Activated naive CD4-positive, alpha-beta T cell treated with anti-CD3 and anti-CD28 coated beads for 36 hours (primary cell): ENCODE results near the gene EIF2B1. TPM values are rescaled to one million over a fixed set of nuclear protein-coding genes. Genes with fewer than 3 reads are reported as not detected.
"Not testable (repeated sequence)": the region's sequence is repeated elsewhere in the genome, so short reads cannot be mapped to it uniquely, and the experiment has no call there.

Source experiments
- CTCF ChIA-PET: fragments of 350-600 bp; sonication (Branson Sonifier 250); formaldehyde crosslinking; loops from one replicate; lab custom pipeline; 2021; ENCODE audit warnings: antibody characterized with exemption; lab: Charles Lee
- DNase-seq: peaks from one replicate; pipeline ENCODE4 v3.0.0-alpha.2; 2020
- H3K27ac Mint-ChIP-seq: one replicate; pipeline ENCODE4 v1.8.0; 2021; ENCODE audit warnings: mild to moderate bottlenecking, mixed read lengths
- H3K27me3 Mint-ChIP-seq: one replicate; pipeline ENCODE4 v1.8.0; 2021; ENCODE audit warnings: low read depth, mixed read lengths
- H3K36me3 Mint-ChIP-seq: one replicate; pipeline ENCODE4 v1.8.0; 2021; ENCODE audit warnings: low read depth, mixed read lengths
- H3K4me1 Mint-ChIP-seq: one replicate; pipeline ENCODE4 v1.8.0; 2021; ENCODE audit warnings: low read depth, mixed read lengths
- H3K4me3 Mint-ChIP-seq: one replicate; pipeline ENCODE4 v1.8.0; 2021; ENCODE audit warnings: mild to moderate bottlenecking, moderate library complexity, mixed read lengths
- H3K9me3 Mint-ChIP-seq: one replicate; pipeline ENCODE4 v1.8.0; 2021; ENCODE audit warnings: mixed read lengths
- intact Hi-C: fragments of 100-400 bp; cut with micrococcal nuclease; formaldehyde crosslinking; loops from one replicate; pipeline ENCODE4 v1.15.1; 2023
- total RNA-seq, 2 experiments: library from RNA; stranded (reverse); gene quantifications; one replicate each; pipeline ENCODE4 v1.2.3, GENCODE V29; 2021

Gene EIF2B1
- total RNA-seq, 2 experiments from 2014 or later: 54.3 to 60.9 TPM

DNA sequence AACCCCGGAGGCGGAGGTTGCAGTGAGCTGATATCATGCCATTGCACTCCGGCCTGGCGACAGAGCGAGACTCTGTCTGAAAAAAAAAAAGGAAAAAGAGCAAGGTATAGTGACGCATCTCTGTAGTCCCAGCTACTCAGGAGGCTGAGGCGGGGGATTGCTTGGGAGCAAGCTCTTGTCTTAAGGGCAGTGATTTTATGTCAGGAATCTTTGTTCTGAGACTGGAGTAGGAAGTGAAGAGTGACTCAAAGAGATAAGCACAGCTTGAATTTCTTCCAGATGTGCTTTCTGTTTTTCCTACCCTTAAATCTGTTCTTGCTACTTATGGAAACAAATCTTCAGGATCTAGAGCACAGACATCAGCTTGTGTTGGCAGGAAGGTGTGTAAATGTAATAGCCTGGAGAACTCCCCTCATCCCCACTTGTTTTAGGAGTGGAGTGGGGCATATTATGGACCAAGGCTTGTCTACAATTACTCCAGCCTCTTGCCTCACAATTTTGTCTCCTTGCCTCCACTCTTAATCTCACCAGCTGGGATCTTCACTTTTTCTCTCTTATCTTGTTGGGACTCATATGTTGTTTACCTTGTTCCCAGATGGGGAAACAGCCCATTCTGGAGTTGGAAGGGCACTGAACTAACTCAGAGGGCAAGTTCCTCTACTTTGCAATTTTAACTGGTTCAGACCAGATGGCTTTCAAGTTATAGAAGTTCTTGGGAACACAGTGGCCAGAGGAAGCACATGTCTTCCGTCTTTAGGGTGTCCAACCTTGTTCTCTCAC lies 41.6 kb downstream of the EIF2B1 start:
- peak overlapping the region; percentile 25 for H3K27ac Mint-ChIP-seq
- intact Hi-C loops: no loop called here

DNA sequence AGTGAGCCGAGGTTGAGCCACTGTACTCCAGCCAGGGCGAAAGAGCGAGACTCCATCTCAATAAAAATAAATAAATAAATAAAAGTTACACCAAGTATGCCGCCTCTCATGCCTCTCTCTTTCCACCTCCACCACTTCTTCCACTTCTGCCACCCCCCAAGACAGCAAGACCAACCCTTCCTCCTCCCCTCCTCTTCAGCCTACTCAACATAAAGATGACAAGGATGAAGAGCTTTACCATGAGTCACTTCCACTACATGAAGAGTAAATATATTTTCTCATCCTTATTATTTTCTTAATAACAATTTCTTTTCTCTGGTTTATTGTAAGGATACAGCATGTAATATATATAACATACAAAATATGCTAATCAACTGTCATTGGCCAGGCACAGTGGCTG lies 52.7 kb downstream of the EIF2B1 start:
- intact Hi-C loops: loop anchor here (5.0 kb wide), 2 partner anchors 132 to 503 kb away; partner anchors contain the start of gene ATP6V0A2
- H3K4me1 Mint-ChIP-seq: peaks cover 22% of the 10 kb centered on the region
- H3K27ac Mint-ChIP-seq: no peak overlapping the region
- CTCF ChIA-PET: interaction anchor here (1.3 to 2.2 kb wide), 2 partner anchors 48 to 343 kb away, joined by 6 to 9 read pairs; no protein-coding TSS in a partner anchor
- H3K27me3 Mint-ChIP-seq: no peaks in the 10 kb centered on the region
- H3K9me3 Mint-ChIP-seq: no peaks in the 10 kb centered on the region
- no peak overlapping the region for H3K4me3 Mint-ChIP-seq
- no peaks in the 10 kb centered on the region for H3K36me3 Mint-ChIP-seq
- no peak for DNase-seq

More for the DNA sequence above, 41.6 kb downstream of the EIF2B1 start:
- H3K36me3 Mint-ChIP-seq: peaks cover 28% of the 10 kb centered on the region
- H3K4me3 Mint-ChIP-seq: no peak overlapping the region
- peaks cover 41% of the 10 kb centered on the region for H3K4me1 Mint-ChIP-seq
- no peaks in the 10 kb centered on the region for H3K9me3 Mint-ChIP-seq
- DNase-seq: no peak
- no peaks in the 10 kb centered on the region for H3K27me3 Mint-ChIP-seq
- CTCF ChIA-PET: interaction anchor here (1.1 to 1.3 kb wide), 2 partner anchors 9 to 27 kb away, joined by 4 read pairs; no protein-coding TSS in a partner anchor

DNA sequence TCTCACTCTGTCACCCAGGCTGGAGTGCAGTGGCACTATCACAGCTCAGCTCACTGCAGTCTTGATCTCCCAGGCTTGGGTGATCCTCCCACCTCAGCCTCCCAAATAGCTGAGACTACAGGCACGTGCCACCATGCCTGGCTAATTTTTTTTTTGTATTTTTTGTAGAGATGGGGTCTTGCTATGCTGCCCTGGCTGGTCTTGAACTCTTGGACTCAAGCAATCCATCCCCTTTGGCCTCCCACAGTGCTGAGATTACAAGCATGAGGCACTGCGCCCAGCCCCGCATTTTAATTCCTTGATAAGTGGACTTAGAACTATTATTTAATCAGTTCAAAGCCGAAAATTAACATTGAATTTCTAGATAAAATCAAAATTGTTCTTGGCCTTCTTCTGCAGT lies 54.7 kb downstream of the EIF2B1 start:
- peaks cover 14% of the 10 kb centered on the region for H3K4me1 Mint-ChIP-seq
- intact Hi-C loops, H3K27ac Mint-ChIP-seq, H3K36me3 Mint-ChIP-seq, H3K27me3 Mint-ChIP-seq, H3K9me3 Mint-ChIP-seq, H3K4me3 Mint-ChIP-seq, DNase-seq: not testable (repeated sequence)
- CTCF ChIA-PET: interaction anchor here (0.6 kb wide), 2 partner anchors 217 to 300 kb away, joined by 3 read pairs; no protein-coding TSS in a partner anchor

DNA sequence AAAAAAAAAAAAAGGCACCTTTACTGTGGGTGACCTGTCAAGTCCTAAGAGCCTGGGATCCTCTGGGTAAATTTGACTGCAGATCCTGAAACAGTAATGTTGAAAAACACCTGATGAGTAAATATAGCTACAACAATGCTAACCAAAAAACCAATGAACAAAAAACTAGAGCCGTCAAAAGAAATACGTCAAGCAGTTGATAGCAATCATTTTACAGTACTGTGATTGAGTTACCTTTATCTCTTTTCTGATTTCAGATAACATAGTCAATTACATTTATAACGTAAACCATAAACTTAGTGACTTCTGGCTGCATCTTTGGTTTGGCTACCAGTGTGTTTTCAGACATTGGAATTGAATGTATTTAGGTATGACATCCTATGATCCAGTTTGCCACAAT lies 55.2 kb downstream of the EIF2B1 start:
- no peak overlapping the region for H3K4me3 Mint-ChIP-seq
- H3K4me1 Mint-ChIP-seq: peaks cover 14% of the 10 kb centered on the region
- no peak overlapping the region for H3K27ac Mint-ChIP-seq

DNA sequence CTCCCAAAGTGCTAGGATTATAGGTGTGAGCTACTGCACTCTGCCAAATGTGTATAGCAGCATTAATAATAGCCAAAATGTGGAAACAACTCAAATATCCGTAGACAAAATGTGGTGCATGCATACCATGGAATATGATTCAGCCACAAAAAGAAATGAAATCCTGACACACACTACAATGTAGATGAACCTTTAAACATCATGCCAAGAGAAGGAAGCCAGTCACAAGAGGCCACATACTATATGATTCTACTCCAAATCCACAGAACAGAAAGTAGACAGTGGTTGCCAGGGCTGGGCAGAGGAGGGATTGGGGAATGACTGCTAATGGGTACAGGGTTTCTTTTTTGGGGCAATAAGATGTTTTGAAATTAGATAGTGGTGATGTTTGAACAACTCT lies 56.9 kb downstream of the EIF2B1 start:
- CTCF ChIA-PET: no interaction called here
- no peak overlapping the region for H3K4me3 Mint-ChIP-seq

More for the DNA sequence above, 55.2 kb downstream of the EIF2B1 start:
- DNase-seq: no peak
- intact Hi-C loops: no loop called here
- Mint-ChIP-seq H3K36me3 (no peaks in the 10 kb centered on the region), H3K27me3 (no peaks in the 10 kb centered on the region), H3K9me3 (no peaks in the 10 kb centered on the region)
- CTCF ChIA-PET: interaction anchor here (0.6 to 0.8 kb wide), 3 partner anchors 72 to 300 kb away, joined by 3 read pairs; no protein-coding TSS in a partner anchor

DNA sequence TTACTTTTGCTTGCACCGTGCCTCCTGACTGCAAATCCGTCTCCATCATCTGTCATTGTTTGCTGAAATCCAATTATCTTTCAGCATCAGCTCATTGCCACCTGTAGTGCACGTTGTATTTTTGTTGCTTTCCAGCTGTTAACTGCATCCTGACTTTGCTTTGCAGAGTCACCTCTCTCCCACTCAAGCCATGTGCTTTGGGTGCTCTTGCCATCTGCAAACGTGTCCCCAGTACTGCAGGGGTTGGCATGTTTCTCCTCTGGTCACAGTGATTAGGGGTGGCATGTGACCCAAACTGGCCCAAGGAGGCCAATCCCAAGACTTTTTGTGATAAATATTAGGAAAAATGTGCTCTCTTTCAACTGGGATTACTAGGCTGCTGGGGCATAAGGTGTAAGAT lies 59.6 kb downstream of the EIF2B1 start:
- H3K27me3 Mint-ChIP-seq: no peaks in the 10 kb centered on the region
- H3K36me3 Mint-ChIP-seq: no peaks in the 10 kb centered on the region
- no peaks in the 10 kb centered on the region for H3K9me3 Mint-ChIP-seq
- intact Hi-C loops: no loop called here
- no peak overlapping the region for H3K27ac Mint-ChIP-seq
- DNase-seq: no peak
- H3K4me1 Mint-ChIP-seq: peaks cover 13% of the 10 kb centered on the region
- CTCF ChIA-PET: no interaction called here
- no peak overlapping the region for H3K4me3 Mint-ChIP-seq

More for the DNA sequence above, 56.9 kb downstream of the EIF2B1 start:
- DNase-seq: no peak
- no peak overlapping the region for H3K27ac Mint-ChIP-seq
- no peaks in the 10 kb centered on the region for H3K27me3 Mint-ChIP-seq
- H3K4me1 Mint-ChIP-seq: peaks cover 3% of the 10 kb centered on the region
- intact Hi-C loops: no loop called here
- H3K36me3 Mint-ChIP-seq: no peaks in the 10 kb centered on the region
- H3K9me3 Mint-ChIP-seq: no peaks in the 10 kb centered on the region

DNA sequence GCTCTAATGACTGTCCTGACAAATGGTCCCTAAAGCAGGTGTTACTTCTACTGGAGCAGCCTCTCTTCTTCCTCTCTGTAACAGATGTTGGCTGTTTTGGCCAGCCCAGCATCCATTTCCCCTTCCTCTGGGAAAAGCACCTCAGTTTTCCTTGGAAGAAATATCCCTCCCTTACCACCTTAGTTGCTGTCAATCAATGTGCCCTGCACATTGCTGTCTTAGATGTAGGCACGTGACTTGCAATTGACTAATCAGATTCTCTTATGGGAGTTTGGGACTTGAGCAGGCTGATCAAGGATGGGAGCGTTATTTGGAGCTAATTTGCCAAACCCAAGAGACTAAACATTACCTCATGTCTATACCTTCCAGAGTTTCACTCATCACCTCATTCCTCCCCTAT lies 61.1 kb downstream of the EIF2B1 start:
- H3K9me3 Mint-ChIP-seq: no peaks in the 10 kb centered on the region
- no peaks in the 10 kb centered on the region for H3K27me3 Mint-ChIP-seq
- no peak overlapping the region for H3K4me3 Mint-ChIP-seq
- peaks cover 11% of the 10 kb centered on the region for H3K4me1 Mint-ChIP-seq
- no peaks in the 10 kb centered on the region for H3K36me3 Mint-ChIP-seq
- no peak overlapping the region for H3K27ac Mint-ChIP-seq
- DNase-seq: no peak
- intact Hi-C loops: no loop called here
- CTCF ChIA-PET: no interaction called here

DNA sequence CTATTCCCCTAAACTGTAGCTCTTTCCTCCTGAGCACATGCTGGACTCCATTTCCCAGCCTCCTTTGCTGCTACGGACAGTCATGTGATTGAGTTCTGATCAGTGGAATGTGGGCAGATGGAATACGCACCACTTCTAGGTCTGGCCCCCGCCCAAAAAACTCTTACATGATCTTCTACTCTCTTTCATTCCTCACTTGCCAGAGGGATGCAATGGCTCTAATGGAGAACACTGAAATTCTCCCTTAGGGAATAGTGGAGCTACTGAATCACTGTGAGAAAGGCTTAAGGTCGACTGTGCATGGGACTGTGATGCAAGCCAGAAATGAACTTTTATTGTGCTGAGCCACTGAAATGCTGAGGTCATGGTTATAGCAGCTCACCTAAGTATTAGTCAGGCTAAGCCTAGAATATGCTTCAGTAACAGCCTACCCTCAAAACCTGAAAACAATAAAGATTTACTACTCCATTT lies 62.1 kb downstream of the EIF2B1 start:
- no peaks in the 10 kb centered on the region for H3K9me3 Mint-ChIP-seq
- CTCF ChIA-PET: interaction anchor here (1.1 kb wide), 1 partner anchor 10 kb away, joined by 4 read pairs; no protein-coding TSS in a partner anchor
- H3K27me3 Mint-ChIP-seq: no peaks in the 10 kb centered on the region

More for the DNA sequence above, 62.1 kb downstream of the EIF2B1 start:
- Mint-ChIP-seq H3K27ac (no peak overlapping the region), H3K36me3 (no peaks in the 10 kb centered on the region), H3K4me1 (peaks cover 11% of the 10 kb centered on the region), H3K4me3 (no peak overlapping the region)
- intact Hi-C loops: no loop called here
- no peak for DNase-seq

Other genes with a start within 250 kb of the EIF2B1 start
- 10 to 100 TPM; 54.0 to 55.1 TPM for gene KMT5A, start 249.6 kb downstream of the EIF2B1 start, total RNA-seq
- 1 to 10 TPM; 8.1 to 9.1 TPM for gene RILPL2, start 197.0 kb downstream of the EIF2B1 start, total RNA-seq
- gene SNRNP35, start 175.5 kb downstream of the EIF2B1 start, total RNA-seq: 10 to 100 TPM; 21.5 to 21.8 TPM
- 1 to 10 TPM; 2.2 to 3.2 TPM for gene RILPL1, start 100.0 kb downstream of the EIF2B1 start, total RNA-seq
- gene TMED2, start 49.1 kb downstream of the EIF2B1 start, total RNA-seq: 100 to 1,000 TPM; 101 to 105 TPM
- 10 to 100 TPM; 44.8 to 48.7 TPM for gene DDX55, start 31.6 kb downstream of the EIF2B1 start, total RNA-seq
- 10 to 100 TPM; 56.6 to 57.7 TPM for gene GTF2H3, start 143 bp upstream of the EIF2B1 start, total RNA-seq
- 1 to 10 TPM; 3.0 to 3.5 TPM for gene TCTN2, start 37.4 kb upstream of the EIF2B1 start, total RNA-seq
- 10 to 100 TPM; 24.5 to 26.4 TPM for gene ATP6V0A2, start 78.7 kb upstream of the EIF2B1 start, total RNA-seq
- under 1 TPM; 0.05 TPM for gene DNAH10, start 128.6 kb upstream of the EIF2B1 start, total RNA-seq